Hypothalamus (tissue), 51 donors: ENCODE results near the gene GMDS.
"Not testable (repeated sequence)": the region's sequence is repeated elsewhere in the genome, so short reads cannot be mapped to it uniquely, and the experiment has no call there.

ENCODE experiments used
- DNase-seq, 51 donors: peaks; one replicate each; lab custom pipeline; 2025; lab: John Stamatoyannopoulos, UW

The GMDS gene

DNA sequence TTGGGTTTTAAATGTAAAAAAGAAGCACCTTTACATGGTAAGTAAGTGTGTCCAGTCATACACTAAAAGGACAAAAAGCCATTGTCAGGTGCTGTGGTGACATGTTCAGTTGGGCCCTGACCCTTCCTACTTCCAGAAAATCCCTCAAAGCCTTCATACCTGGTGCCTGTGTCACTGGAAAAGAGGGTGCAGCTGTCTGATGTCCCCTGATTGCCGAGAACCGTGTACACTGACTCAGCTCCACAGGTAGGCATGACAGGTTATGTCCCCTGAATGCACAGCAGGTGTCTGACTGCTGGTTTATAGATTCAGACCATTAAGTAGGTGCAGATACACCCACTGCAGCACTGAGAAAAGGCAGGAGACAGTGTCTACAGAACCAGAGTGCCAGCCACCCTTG is 536.6 kb downstream of the GMDS start:
- DNase-seq = no peak

GRCh38 chr6:1708122-1708521 is 537.3 kb downstream of the GMDS start:
- DNase-seq = no peak

DNA sequence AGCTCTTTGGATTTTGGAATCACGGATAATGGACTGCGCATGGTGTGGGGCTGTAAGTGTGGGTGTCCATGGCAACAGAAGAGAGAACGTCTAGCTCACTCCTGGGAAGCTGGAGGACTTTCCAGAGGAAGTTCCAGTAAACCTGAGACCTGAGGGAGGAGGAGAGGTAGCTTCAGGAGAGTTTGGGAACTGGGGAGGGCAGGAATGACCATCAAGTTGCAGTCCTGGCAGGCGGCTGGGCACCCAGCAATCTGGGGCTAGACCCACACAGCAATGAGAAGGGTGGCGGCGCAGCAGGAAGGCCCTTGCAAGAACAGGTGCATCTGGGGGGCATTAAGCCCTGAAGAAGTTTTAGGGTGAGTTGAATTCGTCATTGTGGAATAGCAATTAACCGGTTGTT is 539.8 kb downstream of the GMDS start:
- DNase-seq = no peak

- no peak for DNase-seq
Observed at GRCh38 chr6:1705183-1705582, 540.2 kb downstream of the GMDS start.

GRCh38 chr6:1704711-1705110 is 540.7 kb downstream of the GMDS start:
- no peak for DNase-seq

DNA sequence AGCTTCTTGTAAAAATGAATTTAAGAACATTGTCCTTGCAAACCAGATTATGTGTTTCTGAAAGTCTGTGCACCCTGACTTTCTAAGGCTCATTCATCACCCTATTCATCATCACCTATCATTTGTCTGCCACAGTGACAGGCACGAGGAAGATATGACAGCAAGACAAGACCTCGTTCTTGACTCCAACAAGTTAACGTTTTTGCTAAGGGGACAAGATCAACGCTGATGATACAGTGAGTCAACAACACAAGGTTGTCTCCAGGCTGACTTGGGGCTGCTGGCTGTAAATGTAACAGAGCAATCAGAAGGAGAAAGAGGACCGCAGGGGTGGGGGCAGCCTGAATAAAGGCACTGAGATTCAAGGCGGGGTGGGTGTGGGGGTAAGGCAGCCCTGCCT is 541.5 kb downstream of the GMDS start:
- DNase-seq = no peak

- no peak for DNase-seq
Observed at GRCh38 chr6:1703091-1703855, 542.1 kb downstream of the GMDS start.

GRCh38 chr6:1702580-1703051 is 542.8 kb downstream of the GMDS start:
- DNase-seq = no peak

DNA sequence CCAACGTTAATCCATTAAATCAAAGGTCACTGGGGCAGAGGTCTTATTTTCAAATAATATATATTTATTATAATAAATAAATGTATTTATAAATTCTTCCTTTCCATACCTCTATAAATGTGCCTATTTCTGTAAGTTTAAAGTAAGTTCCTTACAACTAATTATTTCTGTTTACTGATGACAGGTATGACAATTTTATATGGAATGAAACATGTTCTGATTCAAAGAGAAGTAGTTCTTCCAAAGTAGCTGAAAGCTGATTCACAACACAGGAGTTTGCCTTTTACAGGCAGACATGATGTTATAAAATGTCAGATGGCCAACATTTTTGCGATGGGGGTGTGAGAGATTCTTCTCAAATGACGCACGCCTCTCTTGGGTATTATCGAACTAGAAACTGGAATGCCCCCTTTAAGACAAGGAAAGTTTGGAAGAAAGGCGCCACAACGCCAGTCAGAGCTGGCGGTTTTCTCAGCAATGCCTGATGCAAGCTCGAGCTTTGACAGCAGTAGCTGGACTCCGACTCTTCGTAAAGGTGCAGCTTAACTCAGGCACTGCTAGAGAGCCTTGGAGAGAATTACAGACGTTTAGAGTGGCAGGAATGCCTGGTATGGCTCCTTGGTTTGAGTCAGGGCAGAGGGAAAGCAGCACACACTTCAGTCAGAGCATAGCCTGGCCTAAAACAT is 543.6 kb downstream of the GMDS start:
- no peak for DNase-seq

- DNase-seq = no peak
Observed at GRCh38 chr6:1700278-1700967, 545.0 kb downstream of the GMDS start.

- no peak for DNase-seq
Observed at GRCh38 chr6:1698527-1698926, 546.9 kb downstream of the GMDS start.

DNA sequence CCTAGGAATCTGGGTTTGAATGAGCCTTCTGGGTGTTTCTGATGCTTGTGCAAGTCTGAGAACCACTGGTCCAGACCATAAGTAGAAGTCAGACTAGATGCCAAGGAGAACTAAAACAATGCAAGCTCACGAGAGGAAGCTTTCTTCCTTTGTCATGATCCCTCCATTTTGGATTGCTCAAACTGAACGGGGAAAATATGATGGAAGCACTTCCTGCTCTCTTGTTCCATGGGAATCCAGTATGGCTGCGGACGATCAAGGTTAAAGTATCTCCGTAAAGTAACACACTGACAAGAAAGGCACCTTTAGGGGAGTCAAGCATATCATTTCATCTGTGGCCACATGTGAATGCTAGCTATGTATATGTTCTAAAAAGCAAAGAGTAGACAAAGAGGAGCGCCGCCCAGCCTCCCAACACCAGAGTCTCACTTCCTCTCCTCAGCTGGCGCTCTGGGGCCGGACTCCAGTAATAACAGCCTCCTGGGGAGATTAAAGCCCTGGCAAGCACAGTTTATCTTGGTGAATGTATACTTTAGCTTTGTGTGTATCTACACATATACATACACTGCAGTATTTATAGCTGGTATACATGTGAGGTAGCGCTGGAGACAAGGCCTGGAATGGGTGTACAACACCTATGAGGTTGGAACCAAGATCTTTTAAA is 547.6 kb downstream of the GMDS start:
- no peak for DNase-seq

- DNase-seq = no peak
Observed at GRCh38 chr6:1696463-1696850, 548.9 kb downstream of the GMDS start.

- no peak for DNase-seq
Observed at GRCh38 chr6:1695546-1696462, 549.6 kb downstream of the GMDS start.

- not testable (repeated sequence) for DNase-seq
Observed at GRCh38 chr6:1691828-1692227, 553.6 kb downstream of the GMDS start.

DNA sequence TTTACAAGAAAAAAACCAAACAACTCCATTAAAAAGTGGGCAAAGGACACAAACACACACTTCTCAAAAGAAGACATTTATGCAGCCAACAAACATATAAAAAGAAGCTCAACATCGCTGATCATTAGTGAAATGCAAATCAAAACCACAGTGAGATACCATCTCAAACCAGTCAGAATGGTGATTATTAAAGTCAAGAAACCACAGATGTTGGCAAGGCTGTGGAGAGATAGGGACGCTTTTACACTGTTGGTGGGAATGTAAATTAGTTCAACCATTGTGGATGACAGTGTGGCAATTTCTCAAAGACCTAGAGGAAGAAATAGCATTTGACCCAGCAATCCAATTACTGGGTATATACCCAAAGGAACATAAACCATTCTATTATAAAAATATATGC is 554.7 kb downstream of the GMDS start:
- not testable (repeated sequence) for DNase-seq

DNA sequence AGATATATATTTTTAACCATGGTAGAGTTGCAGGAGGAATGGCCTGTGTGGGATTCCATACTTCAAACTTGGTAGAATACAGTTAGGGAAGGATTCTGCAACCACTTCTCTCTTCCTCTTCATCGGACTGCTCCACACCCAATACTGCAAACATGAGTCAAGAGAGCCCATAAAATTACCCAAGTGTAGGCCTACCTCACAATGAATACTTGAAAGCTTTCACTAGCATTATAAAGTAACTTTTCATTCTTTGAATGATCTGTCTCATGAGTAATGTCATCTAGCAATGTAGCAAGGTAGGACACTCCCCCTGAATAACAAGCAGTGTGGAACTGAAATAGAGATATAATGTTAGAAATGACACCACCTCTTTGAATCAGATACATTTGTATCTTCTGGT is 556.3 kb downstream of the GMDS start:
- DNase-seq = no peak

- DNase-seq = no peak
Observed at GRCh38 chr6:1688396-1688795, 557.0 kb downstream of the GMDS start.

GRCh38 chr6:1687402-1687801 is 558.0 kb downstream of the GMDS start:
- DNase-seq = no peak
